Upper lobe of left lung (tissue), 6 donors: Measurements from ENCODE around the gene EYS. TPM values are rescaled to one million over a fixed set of nuclear protein-coding genes. Genes with fewer than 3 reads are reported as not detected.
"Not testable (repeated sequence)": the region's sequence is repeated elsewhere in the genome, so short reads cannot be mapped to it uniquely, and the experiment has no call there.

Experiments
- ATAC-seq, 2 donors: fragments of 200-7000 bp; cut with Tn5 transposase; one replicate each; pipeline ENCODE4 v1.9.1; 2022; ENCODE audit warnings: mild to moderate bottlenecking in 2 of 2, moderate library complexity in 2 of 2; ENCODE audit not compliant: low FRiP score in 2 of 2
- DNase-seq, 2 donors: peaks; one replicate each; pipeline ENCODE4 v3.0.0-alpha.2; 2019 to 2020
- H3K27ac ChIP-seq, 4 donors: fragments of 200-600 bp; sonication (generic); one replicate each; pipeline ENCODE4 v1.5.1; 2016 to 2019
- H3K27me3 ChIP-seq, 4 donors: fragments of 200-600 bp; sonication (generic); one replicate each; pipeline ENCODE4 v1.5.1; 2017 to 2019
- H3K36me3 ChIP-seq, 4 donors: fragments of 200-600 bp; sonication (generic); one replicate each; pipeline ENCODE4 v1.5.1; 2016 to 2019
- H3K4me1 ChIP-seq, 4 donors: fragments of 200-600 bp; sonication (generic); one replicate each; pipeline ENCODE4 v1.5.1; 2018 to 2019
- H3K4me3 ChIP-seq, 4 donors: fragments of 200-600 bp; sonication (generic); one replicate each; pipeline ENCODE4 v1.5.1; 2017 to 2019; ENCODE audit warnings: mild to moderate bottlenecking in 2 of 4, moderate library complexity in 1 of 4
- H3K9me3 ChIP-seq, 4 donors: fragments of 200-600 bp; sonication (generic); one replicate each; pipeline ENCODE4 v1.5.1; 2018 to 2019
- EP300 ChIP-seq, 4 donors: sonication (generic); formaldehyde crosslinking; IDR thresholded peaks; one replicate each; pipeline ENCODE4 v1.5.1; 2017; ENCODE audit warnings: antibody characterized with exemption in 4 of 4, control low read depth in 2 of 4
- POLR2A ChIP-seq, 4 donors: fragments of 450-650 bp; IDR thresholded peaks; one replicate each; pipeline ENCODE4 v1.5.1; 2016 to 2017; ENCODE audit warnings: antibody characterized with exemption in 4 of 4, mild to moderate bottlenecking in 2 of 4
- POLR2AphosphoS5 ChIP-seq, 2 donors: sonication (generic); formaldehyde crosslinking; IDR thresholded peaks; one replicate each; pipeline ENCODE4 v1.5.1; 2017; ENCODE audit warnings: antibody characterized with exemption in 2 of 2
- WGBS, 2 donors: methylation state at CpG; one replicate each; pipeline ENCODE4 v1.1.5; 2017 to 2018; 5-methylcytosine and 5-hydroxymethylcytosine counted together
- total RNA-seq, 6 donors: library from RNA; depleted of rRNA in 4 of 6; stranded (reverse); fragments of >200 nt in 4 of 6; gene quantifications; one replicate each; pipeline versions ENCODE4 v1.1.0 to v1.2.1, GENCODE V29; 2016 to 2021
- TF ChIP-seq, protein P1 (sequence below), 6 experiments: fragments of 450-650 bp in 4 of 6; fragments of 200-600 bp in 2 of 6; sonication (generic) in 2 of 6; IDR thresholded peaks; one replicate each; pipeline ENCODE4 v1.5.1; 2016 to 2019; ENCODE audit warnings: antibody characterized with exemption in 6 of 6
- donor health status: DM: no; HTN: no; CAD: no; lungs with moderate emphysema.
- donor health status: DM: no; HTN: yes; CAD: no; lungs with severe emphysema.

Gene EYS
- total RNA-seq, 6 donors from 2014 or later: under 0.01 to 0.46 (median 0.28) TPM; not detected in 2

DNA sequence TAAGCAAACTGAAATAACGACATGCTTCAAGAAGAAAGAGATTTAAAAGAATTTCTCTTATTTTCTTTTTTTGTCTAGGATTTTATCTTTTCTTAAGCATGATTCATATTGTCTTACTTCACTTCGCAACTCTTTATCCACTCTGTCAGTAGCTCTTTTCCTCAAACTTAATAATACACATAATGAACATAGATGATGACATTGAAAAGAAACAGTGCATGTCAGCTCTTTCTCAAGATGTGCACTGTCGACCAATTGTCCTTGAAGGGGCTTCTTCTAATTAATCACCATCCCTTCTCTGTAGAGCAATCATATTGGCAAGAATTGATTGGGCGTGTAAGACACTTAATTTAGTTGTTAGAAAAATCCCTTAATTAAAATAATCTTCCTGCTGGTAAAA, 356.5 kb downstream of the EYS start:
- WGBS, 2 donors: 57 to 71% methylated on average over 4 of the region's 4 CpGs
- no peak for ATAC-seq
- TF ChIP-seq, protein P1, sequence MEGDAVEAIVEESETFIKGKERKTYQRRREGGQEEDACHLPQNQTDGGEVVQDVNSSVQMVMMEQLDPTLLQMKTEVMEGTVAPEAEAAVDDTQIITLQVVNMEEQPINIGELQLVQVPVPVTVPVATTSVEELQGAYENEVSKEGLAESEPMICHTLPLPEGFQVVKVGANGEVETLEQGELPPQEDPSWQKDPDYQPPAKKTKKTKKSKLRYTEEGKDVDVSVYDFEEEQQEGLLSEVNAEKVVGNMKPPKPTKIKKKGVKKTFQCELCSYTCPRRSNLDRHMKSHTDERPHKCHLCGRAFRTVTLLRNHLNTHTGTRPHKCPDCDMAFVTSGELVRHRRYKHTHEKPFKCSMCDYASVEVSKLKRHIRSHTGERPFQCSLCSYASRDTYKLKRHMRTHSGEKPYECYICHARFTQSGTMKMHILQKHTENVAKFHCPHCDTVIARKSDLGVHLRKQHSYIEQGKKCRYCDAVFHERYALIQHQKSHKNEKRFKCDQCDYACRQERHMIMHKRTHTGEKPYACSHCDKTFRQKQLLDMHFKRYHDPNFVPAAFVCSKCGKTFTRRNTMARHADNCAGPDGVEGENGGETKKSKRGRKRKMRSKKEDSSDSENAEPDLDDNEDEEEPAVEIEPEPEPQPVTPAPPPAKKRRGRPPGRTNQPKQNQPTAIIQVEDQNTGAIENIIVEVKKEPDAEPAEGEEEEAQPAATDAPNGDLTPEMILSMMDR (IDR thresholded peaks at IDR 0.05): no peak
- TF ChIP-seq POLR2A (IDR thresholded peaks at IDR 0.05) (no peak), EP300 (IDR thresholded peaks at IDR 0.05) (no peak), POLR2AphosphoS5 (IDR thresholded peaks at IDR 0.05) (no peak)

DNA sequence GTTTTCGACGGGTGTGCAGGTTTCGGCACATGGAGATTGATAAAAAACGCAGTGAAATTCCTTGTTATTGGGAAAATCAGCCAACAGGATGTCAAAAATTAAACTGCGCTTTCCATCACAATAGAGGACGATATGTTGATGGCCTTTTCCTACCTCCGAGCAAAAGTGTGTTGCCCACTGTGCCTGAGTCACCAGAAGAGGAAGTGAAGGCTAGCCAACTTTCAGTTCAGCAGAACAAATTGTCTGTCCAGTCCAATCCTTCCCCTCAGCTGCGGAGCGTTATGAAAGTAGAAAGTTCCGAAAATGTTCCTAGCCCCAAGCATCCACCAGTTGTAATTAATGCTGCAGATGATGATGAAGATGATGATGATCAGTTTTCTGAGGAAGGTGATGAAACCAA, 404.4 kb downstream of the EYS start:
- WGBS, 2 donors: 62 to 68% methylated on average over 6 to 7 of the region's 10 CpGs
- H3K36me3 ChIP-seq, H3K27me3 ChIP-seq, H3K4me1 ChIP-seq, H3K27ac ChIP-seq, DNase-seq, H3K4me3 ChIP-seq, H3K9me3 ChIP-seq: not testable (repeated sequence)
- peak in 1 of 2 donors; percentile 53 for ATAC-seq

More for the DNA sequence above, 356.5 kb downstream of the EYS start:
- Histone ChIP-seq H3K4me1 (no peaks in the 10 kb centered on the region), H3K9me3 (no peaks in the 10 kb centered on the region), H3K4me3 (no peak overlapping the region), H3K27me3 (no peaks in the 10 kb centered on the region), H3K36me3 (no peaks in the 10 kb centered on the region), H3K27ac (no peak overlapping the region)
- no peak for DNase-seq

DNA sequence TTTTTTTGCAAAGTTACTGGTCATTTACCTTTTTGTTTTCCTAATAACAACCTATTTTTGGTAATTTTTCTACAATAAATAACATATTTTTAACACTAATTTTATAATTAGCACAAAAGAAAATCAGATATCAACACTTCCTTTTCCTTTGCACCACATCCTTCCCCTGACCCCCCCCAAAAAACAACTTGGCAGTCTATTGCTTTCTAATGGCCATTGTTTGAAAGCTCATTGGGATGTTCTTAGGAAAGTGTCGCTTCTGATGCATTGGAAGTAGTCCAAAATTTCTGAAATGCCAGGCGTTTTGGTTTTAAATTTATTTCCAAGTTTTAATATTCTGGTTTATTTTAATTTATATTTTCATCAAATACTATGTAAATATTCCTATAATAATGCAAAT, 407.8 kb downstream of the EYS start:
- TF ChIP-seq EP300 (IDR thresholded peaks at IDR 0.05) (no peak), POLR2AphosphoS5 (IDR thresholded peaks at IDR 0.05) (no peak), POLR2A (IDR thresholded peaks at IDR 0.05) (no peak)
- TF ChIP-seq, protein P1 (IDR thresholded peaks at IDR 0.05): no peak
- WGBS, 2 donors: 53 to 56% methylated on average over 2 of the region's 2 CpGs
- no peak overlapping the region for H3K27ac ChIP-seq
- H3K36me3 ChIP-seq: no peaks in the 10 kb centered on the region
- DNase-seq: no peak
- H3K9me3 ChIP-seq: no peaks in the 10 kb centered on the region
- no peak overlapping the region for H3K4me3 ChIP-seq
- ATAC-seq: no peak
- H3K27me3 ChIP-seq: no peaks in the 10 kb centered on the region
- H3K4me1 ChIP-seq: no peaks in the 10 kb centered on the region

DNA sequence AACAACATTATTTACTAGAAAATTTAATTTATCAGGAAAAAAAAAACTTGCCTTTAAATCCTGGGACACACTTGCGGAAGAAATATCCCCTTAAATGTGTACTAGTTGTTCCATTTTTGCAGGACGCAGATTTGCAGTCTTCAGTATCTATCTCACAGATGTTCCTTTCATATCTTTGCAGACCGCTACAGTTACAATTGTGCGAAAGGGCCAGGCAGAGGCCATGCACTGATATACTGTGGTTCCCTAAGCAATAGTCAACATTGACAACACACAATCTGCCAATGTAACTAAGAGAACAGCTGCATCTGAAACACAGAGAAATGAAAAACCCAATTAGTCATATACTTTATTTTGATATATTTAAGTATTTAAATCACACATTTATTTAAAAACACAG, 411.2 kb downstream of the EYS start:
- Histone ChIP-seq H3K4me3 (no peak overlapping the region), H3K27me3 (no peaks in the 10 kb centered on the region), H3K36me3 (no peaks in the 10 kb centered on the region), H3K27ac (no peak overlapping the region), H3K9me3 (no peaks in the 10 kb centered on the region), H3K4me1 (no peaks in the 10 kb centered on the region)
- TF ChIP-seq POLR2AphosphoS5 (IDR thresholded peaks at IDR 0.05) (no peak), EP300 (IDR thresholded peaks at IDR 0.05) (no peak), POLR2A (IDR thresholded peaks at IDR 0.05) (no peak)
- TF ChIP-seq, protein P1 (IDR thresholded peaks at IDR 0.05): no peak
- ATAC-seq: no peak
- DNase-seq: no peak
- 71 to 83% methylated on average over 4 of the region's 4 CpGs for WGBS, 2 donors

DNA sequence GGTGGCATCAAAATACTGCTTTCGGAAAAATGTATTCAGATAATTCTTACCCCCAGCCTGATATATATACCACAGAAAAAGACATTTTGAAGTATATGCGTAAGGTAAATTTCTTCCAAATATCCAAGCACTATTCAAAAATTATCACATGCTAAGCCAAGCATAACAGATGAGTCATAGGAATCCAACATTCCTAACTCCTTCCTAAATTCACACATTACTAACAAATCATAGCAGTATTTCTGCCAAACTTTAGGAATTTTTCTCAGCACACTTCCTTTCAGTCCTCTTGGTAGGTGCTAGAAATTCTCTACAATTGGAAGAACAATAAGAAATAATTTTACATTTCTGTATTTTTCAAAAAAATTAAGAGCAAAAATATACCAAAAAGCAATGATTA, 417.5 kb downstream of the EYS start:
- ATAC-seq (no peak), DNase-seq (no peak)
- WGBS, 2 donors: 89 to 91% methylated on average over 2 of the region's 2 CpGs

More for the DNA sequence above, 417.5 kb downstream of the EYS start:
- no peaks in the 10 kb centered on the region for H3K4me1 ChIP-seq
- H3K9me3 ChIP-seq: no peaks in the 10 kb centered on the region
- H3K36me3 ChIP-seq: no peaks in the 10 kb centered on the region
- H3K27me3 ChIP-seq: no peaks in the 10 kb centered on the region
- H3K27ac ChIP-seq: no peak overlapping the region
- no peak overlapping the region for H3K4me3 ChIP-seq
- TF ChIP-seq, protein P1 (IDR thresholded peaks at IDR 0.05): no peak
- TF ChIP-seq POLR2AphosphoS5 (IDR thresholded peaks at IDR 0.05) (no peak), POLR2A (IDR thresholded peaks at IDR 0.05) (no peak)
